NB4 (cell line): ENCODE measurements around the gene ANKRD33B.

Source experiments
- DNase-seq: peaks from one replicate; pipeline ENCODE4 v3.0.0; 2010; ENCODE audit warnings: low read depth
- H3K4me3 ChIP-seq: one replicate; pipeline ENCODE4 v1.5.1; 2011; ENCODE audit warnings: mild to moderate bottlenecking, low read depth, low read length, moderate library complexity
- MYC ChIP-seq: IDR thresholded peaks from 2 replicates; pipeline ENCODE4 v1.6.1; 2011; ENCODE audit warnings: low read depth, low read length
- POLR2A ChIP-seq: IDR thresholded peaks from 2 replicates; pipeline ENCODE4 v1.6.1; 2011; ENCODE audit warnings: mild to moderate bottlenecking; ENCODE audit not compliant: insufficient read length; ENCODE audit errors: extremely low read depth
- TF ChIP-seq, protein P1 (sequence below): IDR thresholded peaks from one replicate; pipeline ENCODE4 v1.5.1; 2012; ENCODE audit warnings: low read depth, low read length
- TF ChIP-seq, protein P2 (sequence below): IDR thresholded peaks from 2 replicates; pipeline ENCODE4 v1.6.1; 2011; ENCODE audit warnings: low read depth, low read length

Gene ANKRD33B

DNA sequence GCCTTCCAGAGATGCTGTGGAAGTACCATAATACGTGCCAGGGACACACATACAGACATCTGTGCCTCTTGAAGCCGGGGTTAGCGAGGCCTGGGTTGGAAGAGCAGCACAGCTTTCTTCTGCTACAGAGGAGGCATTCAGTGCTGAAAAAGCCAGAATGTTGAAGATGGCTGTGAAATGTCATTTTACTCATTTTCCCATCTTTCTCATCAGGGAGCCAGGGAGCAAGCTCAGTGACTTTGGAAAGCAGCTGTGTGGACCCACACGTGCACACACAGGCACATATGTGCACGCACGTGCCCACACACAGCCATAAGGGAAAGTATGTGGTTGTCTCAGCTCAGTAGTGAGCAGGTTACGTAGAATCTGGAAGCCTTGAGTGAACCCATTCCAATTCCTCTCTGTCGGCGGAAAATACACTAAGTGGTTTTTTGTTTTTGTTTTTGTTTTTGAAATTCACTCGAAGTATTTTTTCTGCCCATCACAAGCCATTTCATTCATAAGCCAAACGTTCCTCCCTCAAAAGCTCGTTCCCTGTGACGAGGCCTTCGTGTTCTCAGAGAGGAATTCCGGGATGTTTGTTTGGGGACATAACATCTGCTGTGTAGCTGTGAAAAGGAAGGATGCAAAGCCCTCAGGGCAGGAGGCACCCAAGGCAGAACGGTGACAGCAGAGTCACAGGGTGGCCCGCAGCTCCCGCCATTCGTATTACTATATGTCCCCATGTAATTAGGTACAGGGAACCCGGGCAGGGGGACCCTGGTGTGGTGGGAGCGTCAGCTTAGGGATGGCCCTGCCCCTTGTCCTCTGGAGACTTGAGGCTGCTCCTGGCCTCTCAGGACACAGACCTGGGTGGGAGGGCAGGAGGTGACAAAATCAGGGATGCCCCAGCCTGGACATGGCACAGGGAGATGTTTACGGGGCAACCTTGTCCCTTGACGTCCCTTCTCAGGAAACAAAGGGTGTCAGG is 29.0 kb upstream of the ANKRD33B start:
- TF ChIP-seq, protein P1, sequence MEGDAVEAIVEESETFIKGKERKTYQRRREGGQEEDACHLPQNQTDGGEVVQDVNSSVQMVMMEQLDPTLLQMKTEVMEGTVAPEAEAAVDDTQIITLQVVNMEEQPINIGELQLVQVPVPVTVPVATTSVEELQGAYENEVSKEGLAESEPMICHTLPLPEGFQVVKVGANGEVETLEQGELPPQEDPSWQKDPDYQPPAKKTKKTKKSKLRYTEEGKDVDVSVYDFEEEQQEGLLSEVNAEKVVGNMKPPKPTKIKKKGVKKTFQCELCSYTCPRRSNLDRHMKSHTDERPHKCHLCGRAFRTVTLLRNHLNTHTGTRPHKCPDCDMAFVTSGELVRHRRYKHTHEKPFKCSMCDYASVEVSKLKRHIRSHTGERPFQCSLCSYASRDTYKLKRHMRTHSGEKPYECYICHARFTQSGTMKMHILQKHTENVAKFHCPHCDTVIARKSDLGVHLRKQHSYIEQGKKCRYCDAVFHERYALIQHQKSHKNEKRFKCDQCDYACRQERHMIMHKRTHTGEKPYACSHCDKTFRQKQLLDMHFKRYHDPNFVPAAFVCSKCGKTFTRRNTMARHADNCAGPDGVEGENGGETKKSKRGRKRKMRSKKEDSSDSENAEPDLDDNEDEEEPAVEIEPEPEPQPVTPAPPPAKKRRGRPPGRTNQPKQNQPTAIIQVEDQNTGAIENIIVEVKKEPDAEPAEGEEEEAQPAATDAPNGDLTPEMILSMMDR: no peak
- no peak overlapping the region for H3K4me3 ChIP-seq
- no peak for DNase-seq

DNA sequence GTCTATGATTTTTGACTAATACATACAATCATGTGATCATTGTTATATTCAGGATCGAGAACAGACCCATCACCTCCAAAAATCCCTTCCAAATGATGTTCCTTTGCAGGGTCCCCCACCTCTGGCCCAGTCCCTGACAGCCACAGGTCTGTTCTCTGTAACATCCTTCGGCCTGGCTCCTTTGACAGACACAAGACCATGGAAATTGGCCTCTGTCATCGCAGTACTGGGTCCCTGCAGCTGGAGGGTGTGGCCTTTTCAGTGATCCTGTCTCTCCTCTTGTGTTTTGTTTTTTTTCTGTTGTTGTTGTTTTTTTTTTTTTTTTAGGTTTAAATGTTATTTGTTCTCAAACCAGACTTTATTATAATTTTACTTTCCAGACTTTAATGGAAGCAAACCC is 27.4 kb upstream of the ANKRD33B start:
- DNase-seq: no peak
- no peak overlapping the region for H3K4me3 ChIP-seq

DNA sequence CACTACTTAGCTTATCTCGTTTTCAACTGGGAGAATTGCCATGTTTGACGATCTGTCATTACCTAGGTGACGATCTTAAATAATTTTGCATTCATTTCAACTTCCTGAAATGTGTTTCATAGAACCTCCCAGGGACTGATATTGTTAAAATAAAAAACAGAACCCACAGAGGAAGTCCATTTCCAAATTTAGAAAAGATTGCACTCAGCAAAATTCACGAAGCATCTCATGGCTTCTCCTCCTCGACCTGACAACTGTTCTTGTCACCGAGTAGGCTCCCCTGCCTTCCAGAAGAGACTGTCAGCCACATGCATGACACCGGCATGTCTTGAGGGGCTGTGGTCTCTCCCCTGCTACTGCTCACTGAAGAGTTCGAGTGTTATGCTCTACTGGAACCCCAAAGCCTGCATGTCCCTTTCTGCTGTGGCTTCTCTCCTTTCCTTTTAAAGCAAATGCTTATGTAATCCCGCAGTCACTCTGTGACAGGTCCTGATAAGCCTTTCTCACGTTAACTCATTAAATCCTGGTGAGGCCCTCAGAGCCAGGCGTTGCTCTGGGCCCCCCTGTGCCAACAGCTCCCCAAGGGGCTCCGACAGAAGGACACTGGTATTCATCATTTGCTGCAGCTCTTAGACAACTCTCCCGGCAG is 26.8 kb upstream of the ANKRD33B start:
- peak; percentile 79 for DNase-seq
- TF ChIP-seq, protein P2, sequence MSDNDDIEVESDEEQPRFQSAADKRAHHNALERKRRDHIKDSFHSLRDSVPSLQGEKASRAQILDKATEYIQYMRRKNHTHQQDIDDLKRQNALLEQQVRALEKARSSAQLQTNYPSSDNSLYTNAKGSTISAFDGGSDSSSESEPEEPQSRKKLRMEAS: peak; percentile 88
- TF ChIP-seq MYC: peak; percentile 66; the same call in 1 of the 2 replicates
- TF ChIP-seq, protein P1: no peak
- H3K4me3 ChIP-seq: peak overlapping the region; percentile 36

More for the DNA sequence above, 27.4 kb upstream of the ANKRD33B start:
- TF ChIP-seq MYC (no peak), POLR2A (no peak)
- TF ChIP-seq, protein P2: no peak
- TF ChIP-seq, protein P1: no peak

DNA sequence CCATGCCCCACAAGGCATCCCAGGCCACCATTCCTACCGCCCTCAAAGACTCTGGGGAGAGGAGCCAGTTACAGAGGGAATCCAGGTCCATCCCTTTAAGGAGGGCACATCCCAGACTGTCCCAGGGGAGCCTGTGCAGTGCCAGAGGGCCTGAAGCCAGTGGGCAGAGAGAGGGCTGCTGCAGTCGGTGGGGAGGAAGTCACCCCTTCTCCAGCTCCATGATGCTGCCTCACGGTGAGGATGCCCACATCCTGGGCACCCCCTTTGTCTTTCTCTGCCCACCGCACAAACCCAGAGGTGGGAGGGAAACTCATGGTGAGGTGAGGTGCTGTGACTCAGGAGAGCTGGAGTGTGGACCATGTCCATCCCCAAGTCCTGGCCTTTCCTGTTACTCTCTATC is 26.2 kb upstream of the ANKRD33B start:
- TF ChIP-seq, protein P2: no peak
- TF ChIP-seq POLR2A (no peak), MYC (no peak)
- TF ChIP-seq, protein P1: no peak
- H3K4me3 ChIP-seq: no peak overlapping the region
- DNase-seq: no peak

DNA sequence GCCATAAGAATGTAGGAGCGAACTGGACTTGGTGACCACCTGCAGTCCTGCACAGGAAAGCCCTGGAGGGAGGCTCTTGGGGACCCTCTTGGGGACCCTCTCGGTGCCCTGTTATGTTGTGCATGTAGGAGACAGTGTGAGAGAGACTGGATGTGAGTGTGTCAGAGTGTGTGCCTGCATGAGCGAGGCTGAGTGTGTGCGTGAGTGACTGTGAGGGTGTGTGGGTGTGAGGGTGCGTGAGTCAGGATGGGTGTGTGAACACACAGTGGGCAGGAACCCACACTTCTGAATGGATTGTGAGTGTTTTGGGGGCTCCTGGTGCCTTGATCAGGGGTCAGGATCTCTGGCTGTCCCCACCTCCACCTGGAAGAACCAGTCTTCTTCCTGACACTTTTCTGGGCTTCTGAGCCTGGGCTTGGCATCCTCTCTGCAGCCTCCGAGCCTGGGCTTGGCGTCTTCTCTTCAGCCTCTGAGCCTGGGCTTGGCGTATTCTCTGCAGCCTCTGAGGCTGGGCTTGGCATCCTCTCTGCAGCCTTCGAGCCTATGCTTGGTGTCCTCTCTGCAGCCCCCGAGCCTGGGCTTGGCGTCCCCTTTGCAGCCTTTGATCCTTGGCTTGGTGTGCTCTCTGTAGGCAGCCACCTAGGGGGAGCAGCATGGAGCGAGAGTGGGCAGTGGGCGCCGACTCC is 25.6 kb upstream of the ANKRD33B start:
- H3K4me3 ChIP-seq: no peak overlapping the region
- DNase-seq: no peak
- TF ChIP-seq, protein P1: no peak
- TF ChIP-seq MYC (no peak), POLR2A (no peak)
- TF ChIP-seq, protein P2: no peak
